Panc1 (cell line): ENCODE measurements around the gene SLF1. TPM values are rescaled to one million over a fixed set of nuclear protein-coding genes. Genes with fewer than 3 reads are reported as not detected.
A peak's percentile ranks its signal among the peaks of the same experiment; 100 is the strongest.

Experiments
- ATAC-seq: fragments of 200-7000 bp; cut with Tn5 transposase; 2 replicates; pipeline ENCODE4 v1.9.1; 2020; ENCODE audit warnings: mild to moderate bottlenecking, moderate library complexity
- BruUV-seq: library from RNA; stranded (reverse); fragments of 400-500 nt; replicated peaks from 2 replicates; lab custom pipeline; 2021; lab: Mats Ljungman, UMichigan
- CTCF ChIA-PET: fragments of 300-600 bp; sonication (Branson Sonifier 250); formaldehyde crosslinking; loops from one replicate; lab custom pipeline; 2022; ENCODE audit warnings: antibody characterized with exemption; lab: Charles Lee
- POLR2A ChIA-PET: fragments of 300-600 bp; sonication (Branson Sonifier 250); formaldehyde crosslinking; loops from one replicate; lab custom pipeline; 2022; ENCODE audit warnings: antibody characterized with exemption; lab: Charles Lee
- DNase-seq: peaks from one replicate; pipeline ENCODE4 v3.0.0-alpha.2; 2010; ENCODE audit warnings: low read depth, low spot score
- H3K27ac ChIP-seq: 2 replicates; pipeline ENCODE4 v1.5.1; 2011; ENCODE audit warnings: mild to moderate bottlenecking, low read length, inconsistent platforms
- H3K27me3 ChIP-seq: fragments of 200-500 bp; sonication (Bioruptor generic); 2 replicates; pipeline ENCODE4 v1.6.0; 2014; ENCODE audit warnings: low read length, inconsistent platforms; ENCODE audit not compliant: control insufficient read depth, insufficient read depth
- H3K36me3 ChIP-seq: fragments of 200-500 bp; sonication (Bioruptor generic); 2 replicates; pipeline ENCODE4 v1.5.1; 2014; ENCODE audit warnings: inconsistent platforms, mild to moderate bottlenecking, low read length, moderate library complexity; ENCODE audit not compliant: control insufficient read depth, insufficient read depth
- H3K4me1 ChIP-seq: 2 replicates; pipeline ENCODE4 v1.5.1; 2011; ENCODE audit warnings: inconsistent platforms, mild to moderate bottlenecking, low read length, moderate library complexity; ENCODE audit not compliant: control insufficient read depth, insufficient read depth
- H3K4me3 ChIP-seq, 2 experiments: 2 replicates each; pipeline ENCODE4 v1.5.1; 2011 to 2012; ENCODE audit warnings: low read depth in 2 of 2, low read length in 2 of 2, mild to moderate bottlenecking in 2 of 2, inconsistent platforms in 1 of 2, moderate library complexity in 1 of 2
- H3K9me3 ChIP-seq: fragments of 200-500 bp; sonication (Bioruptor generic); 2 replicates; pipeline ENCODE4 v1.5.1; 2014; ENCODE audit warnings: low read depth, mild to moderate bottlenecking, inconsistent platforms, low read length, moderate library complexity; ENCODE audit not compliant: control insufficient read depth, insufficient read depth
- CTCF ChIP-seq: fragments of 450-650 bp; IDR thresholded peaks from 2 replicates; pipeline ENCODE4 v1.5.1; 2017; ENCODE audit warnings: mild to moderate bottlenecking
- POLR2AphosphoS5 ChIP-seq: IDR thresholded peaks from 2 replicates; pipeline ENCODE4 v1.6.1; 2012; ENCODE audit warnings: mild to moderate bottlenecking, low read depth, low read length, moderate library complexity
- REST ChIP-seq, 2 experiments: IDR thresholded peaks; 2 replicates each; pipeline ENCODE4 v1.6.1; 2011 to 2012; ENCODE audit warnings: low read depth in 2 of 2, control low read depth in 1 of 2, low read length in 1 of 2, mild to moderate bottlenecking in 1 of 2, moderate library complexity in 1 of 2; ENCODE audit not compliant: insufficient read depth in 1 of 2
- SIN3A ChIP-seq: IDR thresholded peaks from 2 replicates; pipeline ENCODE4 v1.6.1; 2012; ENCODE audit warnings: low read depth, mild to moderate bottlenecking, low read length, moderate library complexity, borderline replicate concordance; ENCODE audit not compliant: insufficient read depth
- TCF7L2 ChIP-seq: IDR thresholded peaks from 2 replicates; pipeline ENCODE4 v1.6.1; 2011; ENCODE audit warnings: mild to moderate bottlenecking, low read depth, low read length, inconsistent platforms
- in situ Hi-C: cut with HindIII; loops from 2 replicates; pipeline ENCODE4 v1.10.0; 2016; ENCODE audit warnings: low sequenced_read_pairs, low pct_unique_long_range_greater_than_20kb
- intact Hi-C: fragments of 100-400 bp; cut with micrococcal nuclease; formaldehyde crosslinking; loops from one replicate; pipeline ENCODE4 v1.10.0; 2022; ENCODE audit not compliant: unreplicated experiment
- total RNA-seq: library from RNA; stranded (reverse); gene quantifications from one replicate; pipeline ENCODE4 v1.2.1, GENCODE V29; 2021; ENCODE audit not compliant: unreplicated experiment

SLF1 gene
- total RNA-seq, 1 experiment from 2014 or later = 9.7 TPM

- DNase-seq (no peak), ATAC-seq (peak; percentile 73)
- no peaks in the 10 kb centered on the region for H3K27me3 ChIP-seq
- in situ Hi-C loops = no loop called here
- H3K4me1 ChIP-seq = peaks cover 7% of the 10 kb centered on the region
- no peaks in the 10 kb centered on the region; the same call in 1 of the 2 replicates for H3K36me3 ChIP-seq
- no peak for TF ChIP-seq SIN3A
- no peak for TF ChIP-seq TCF7L2
- no peak for TF ChIP-seq POLR2AphosphoS5
- no peak for TF ChIP-seq CTCF
- TF ChIP-seq REST (IDR thresholded peaks at IDR 0.05; ENCODE audit: insufficient read depth in 1 of 2, low read depth in 2 of 2, low read length in 1 of 2) = no peak
- no TSS peak for BruUV-seq
- peak overlapping the region; percentile 95 to 96 for H3K4me3 ChIP-seq
- H3K27ac ChIP-seq = peak overlapping the region; percentile 84
- CTCF ChIA-PET = no interaction called here
- intact Hi-C loops = loop anchor here (2.0 to 5.0 kb wide), 2 partner anchors 74 to 121 kb away; no protein-coding TSS in a partner anchor
- POLR2A ChIA-PET = interaction anchor here (0.6 kb wide), 1 partner anchor 44 kb away, joined by 4 read pairs; no protein-coding TSS in a partner anchor
- no peaks in the 10 kb centered on the region for H3K9me3 ChIP-seq
These were observed 408 bp upstream of the SLF1 start for GRCh38 chr5:94618029-94618492.

GRCh38 chr5:94620256-94620655, 1.8 kb downstream of the SLF1 start:
- intact Hi-C loops = no loop called here
- CTCF ChIA-PET = no interaction called here
- H3K27me3 ChIP-seq = no peaks in the 10 kb centered on the region
- DNase-seq (no peak), ATAC-seq (no peak)
- peaks cover 7% of the 10 kb centered on the region for H3K4me1 ChIP-seq
- BruUV-seq = no TSS peak
- in situ Hi-C loops = no loop called here
- H3K9me3 ChIP-seq = no peaks in the 10 kb centered on the region
- no peak overlapping the region for H3K4me3 ChIP-seq
- TF ChIP-seq POLR2AphosphoS5 (no peak), REST (IDR thresholded peaks at IDR 0.05; ENCODE audit: insufficient read depth in 1 of 2, low read depth in 2 of 2, low read length in 1 of 2) (no peak), SIN3A (no peak), TCF7L2 (no peak), CTCF (no peak)
- H3K36me3 ChIP-seq = no peaks in the 10 kb centered on the region; the same call in 1 of the 2 replicates
- no peak overlapping the region for H3K27ac ChIP-seq
- POLR2A ChIA-PET = no interaction called here
